Measurements from ENCODE around the gene PCDH9. TPM values are rescaled to one million over a fixed set of nuclear protein-coding genes. Genes with fewer than 3 reads are reported as not detected.

The PCDH9 gene
- total and polyA plus RNA-seq, 2 of the 4 experiments (the other 2 are of a cell fraction) = 2.2 to 10.2 TPM

- Histone ChIP-seq H3K9me1 (ENCODE audit: insufficient read depth, low read length) (no peaks in the 10 kb centered on the region), H2AFZ (replicated peaks; ENCODE audit: low read length, poor library complexity) (no peak overlapping the region), H4K91ac (ENCODE audit: insufficient read depth, low read depth, low read length) (no peak overlapping the region), H3K4ac (ENCODE audit: low read depth, low read length) (no peak overlapping the region), H2BK20ac (ENCODE audit: low read depth, low read length) (peak overlapping the region; percentile 21; the same call in 1 of the 2 replicates), H2BK5ac (ENCODE audit: low read depth, low read length, poor library complexity, severe bottlenecking) (no peak overlapping the region), H3K23ac (ENCODE audit: low read depth, low read length) (0 out of 2 replicates have a peak overlapping the region, but pooled peaks have one; percentile 14), H2AK9ac (replicated peaks; ENCODE audit: low read depth, low read length, poor library complexity) (no peak overlapping the region), H3K79me1 (ENCODE audit: low read depth in 1 of 2, low read length in 2 of 2) (no peaks in the 10 kb centered on the region), H3K4me3 (ENCODE audit: insufficient read depth, low read depth, low read length) (no peak overlapping the region), H3K18ac (ENCODE audit: low read depth, low read length) (no peak overlapping the region), H3K4me2 (ENCODE audit: low read depth, low read length) (no peak overlapping the region), H3K36me3 (ENCODE audit: control insufficient read depth, insufficient read depth, low read length) (no peaks in the 10 kb centered on the region), H3K4me1 (ENCODE audit: control insufficient read depth, insufficient read depth, low read length) (no peaks in the 10 kb centered on the region), H4K5ac (ENCODE audit: low read depth, low read length) (no peak overlapping the region), H3K27ac (ENCODE audit: insufficient read depth, low read length) (no peak overlapping the region), H2AK5ac (ENCODE audit: low read depth, low read length) (no peak overlapping the region), H3K9me3 (ENCODE audit: control insufficient read depth, insufficient read depth, low read length) (no peaks in the 10 kb centered on the region), H2BK120ac (ENCODE audit: low read depth, low read length) (no peak overlapping the region), H3K9ac (ENCODE audit: low read depth, low read length) (no peak overlapping the region), H4K20me1 (ENCODE audit: insufficient read depth, low read length) (no peaks in the 10 kb centered on the region), H3K14ac (replicated peaks; ENCODE audit: low read depth, low read length) (0 out of 2 replicates have a peak overlapping the region, but pooled peaks have one; percentile 55), H3K56ac (ENCODE audit: extremely low read depth, insufficient read depth, low read length) (no peak overlapping the region), H4K8ac (ENCODE audit: low read depth in 2 of 2, low read length in 2 of 2) (no peak overlapping the region), H2BK15ac (ENCODE audit: low read depth, low read length) (no peak overlapping the region), H3K27me3 (ENCODE audit: control insufficient read depth, insufficient read depth, low read length) (no peaks in the 10 kb centered on the region)
- no CpG with 5 or more reads among the region's 1 CpG for whole genome bisulfite sequencing, 2 experiments (ENCODE audit: extremely low coverage in 2 of 2, insufficient read length in 1 of 2)
- ATAC-seq (ENCODE audit: low read depth) (peak; percentile 54; the same call in 1 of the 2 replicates), DNase-seq (peak; percentile 2)
- CTCF ChIA-PET = no interaction called here
- dilution Hi-C loops (cut with HindIII; ENCODE audit: low sequenced_read_pairs, unreplicated experiment) = no loop called here
- in situ Hi-C loops (cut with MboI; ENCODE audit: low sequenced_read_pairs) = no loop called here
- BruUV-seq (replicated peaks) = no TSS peak
- intact Hi-C loops (cut with micrococcal nuclease) = no loop called here
- TF ChIP-seq MXI1 (IDR thresholded peaks at IDR 0.05; ENCODE audit: borderline replicate concordance, low read depth, low read length) (no peak), FOS (IDR thresholded peaks at IDR 0.05; ENCODE audit: low read depth, low read length) (no peak), USF2 (IDR thresholded peaks at IDR 0.05; ENCODE audit: low read depth, low read length) (no peak), RAD21 (IDR thresholded peaks at IDR 0.05; ENCODE audit: low read length) (no peak), RFX5 (IDR thresholded peaks at IDR 0.05; ENCODE audit: low read depth, low read length) (no peak), CEBPB (IDR thresholded peaks at IDR 0.05; ENCODE audit: low read depth, low read length) (no peak), MAZ (IDR thresholded peaks at IDR 0.05; ENCODE audit: borderline replicate concordance, low read depth, low read length) (no peak), BHLHE40 (IDR thresholded peaks at IDR 0.05; ENCODE audit: low read depth, low read length) (no peak), MAFK (IDR thresholded peaks at IDR 0.05; ENCODE audit: low read depth, low read length) (no peak), SMC3 (IDR thresholded peaks at IDR 0.05; ENCODE audit: low read depth, low read length) (no peak), NFE2L2 (IDR thresholded peaks at IDR 0.05; ENCODE audit: low read depth, low read length) (no peak), CHD1 (IDR thresholded peaks at IDR 0.05; ENCODE audit: low read depth, low read length) (no peak), ELK1 (IDR thresholded peaks at IDR 0.05; ENCODE audit: borderline replicate concordance, low read depth, low read length) (no peak), CTCF (conservative IDR thresholded peaks at IDR 0.05; ENCODE audit: low read depth, low read length) (no peak), POLR2A (IDR thresholded peaks at IDR 0.05; ENCODE audit: low read depth, low read length) (no peak), RCOR1 (IDR thresholded peaks at IDR 0.05; ENCODE audit: insufficient replicate concordance, low read length) (no peak)
- POLR2A ChIA-PET (ENCODE audit: unreplicated experiment) = no interaction called here
These were observed 426.2 kb downstream of the PCDH9 start for GRCh38 chr13:66803808-66804456.

All from IMR-90 (cell line).